ENCODE results near the gene GTPBP10. TPM values are rescaled to one million over a fixed set of nuclear protein-coding genes. Genes with fewer than 3 reads are reported as not detected.
"Not testable (repeated sequence)": the region's sequence is repeated elsewhere in the genome, so short reads cannot be mapped to it uniquely, and the experiment has no call there.

Gene GTPBP10, protein sequence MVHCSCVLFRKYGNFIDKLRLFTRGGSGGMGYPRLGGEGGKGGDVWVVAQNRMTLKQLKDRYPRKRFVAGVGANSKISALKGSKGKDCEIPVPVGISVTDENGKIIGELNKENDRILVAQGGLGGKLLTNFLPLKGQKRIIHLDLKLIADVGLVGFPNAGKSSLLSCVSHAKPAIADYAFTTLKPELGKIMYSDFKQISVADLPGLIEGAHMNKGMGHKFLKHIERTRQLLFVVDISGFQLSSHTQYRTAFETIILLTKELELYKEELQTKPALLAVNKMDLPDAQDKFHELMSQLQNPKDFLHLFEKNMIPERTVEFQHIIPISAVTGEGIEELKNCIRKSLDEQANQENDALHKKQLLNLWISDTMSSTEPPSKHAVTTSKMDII
- 4.2 and 5.7 TPM in 2 replicates for total RNA-seq

- peak; percentile 97 to 98 for DNase-seq (ENCODE audit: low read depth in 2 of 2)
These were observed at the start of gene GTPBP10 for GRCh38 chr7:90346336-90347125. GTPBP10 (plus strand) TSS chr7:90346716; CDS start chr7:90346742, 26 bp downstream.

GRCh38 chr7:90298145-90299038 lies 48.1 kb upstream of the GTPBP10 start:
- DNase-seq (ENCODE audit: low read depth in 2 of 2): peak; percentile 74 to 80

DNA sequence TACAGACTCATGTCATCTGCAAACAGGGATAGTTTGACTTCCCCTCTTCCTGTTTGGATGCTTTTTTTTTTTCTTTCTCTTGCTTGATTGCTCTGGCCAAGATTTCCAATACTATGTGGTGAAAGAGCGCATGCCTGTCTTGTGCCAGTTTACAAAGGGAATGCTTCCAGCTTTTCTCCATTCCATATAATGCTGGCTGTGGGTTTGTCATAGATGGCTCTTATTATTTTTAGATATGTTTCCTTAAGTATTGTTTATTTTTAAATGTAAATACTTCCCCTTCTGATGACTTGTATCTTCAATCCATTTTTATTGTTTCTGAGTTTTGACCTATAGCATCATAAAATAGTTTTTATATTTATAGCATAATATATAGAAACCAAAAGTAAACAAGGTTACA lies 43.3 kb upstream of the GTPBP10 start:
- DNase-seq (ENCODE audit: low read depth in 2 of 2): no peak

DNA sequence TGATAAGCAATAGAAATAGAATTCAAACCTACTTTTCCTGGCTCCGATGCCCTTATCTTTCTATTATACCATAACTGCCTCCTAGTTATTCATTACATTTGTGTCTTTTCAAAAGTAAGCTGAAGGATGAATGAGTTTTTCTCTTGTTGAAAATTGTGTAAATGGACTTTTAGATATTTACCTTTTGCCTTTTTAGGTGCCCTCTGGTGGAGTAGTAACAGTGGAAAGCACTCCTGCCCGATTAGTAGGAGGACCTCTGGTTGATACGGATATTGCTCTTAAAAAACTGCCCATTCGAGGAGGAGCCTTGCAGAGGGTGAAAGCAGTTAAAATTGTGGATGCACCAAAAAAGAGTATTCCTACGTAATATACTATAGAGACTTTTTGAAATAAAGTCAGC lies 36.6 kb upstream of the GTPBP10 start:
- DNase-seq (ENCODE audit: low read depth in 2 of 2): no peak

GRCh38 chr7:90311175-90311574 lies 35.3 kb upstream of the GTPBP10 start:
- DNase-seq (ENCODE audit: low read depth in 2 of 2): no peak

GRCh38 chr7:90312745-90313144 lies 33.8 kb upstream of the GTPBP10 start:
- DNase-seq (ENCODE audit: low read depth in 2 of 2): peak; percentile 39 to 62

DNA sequence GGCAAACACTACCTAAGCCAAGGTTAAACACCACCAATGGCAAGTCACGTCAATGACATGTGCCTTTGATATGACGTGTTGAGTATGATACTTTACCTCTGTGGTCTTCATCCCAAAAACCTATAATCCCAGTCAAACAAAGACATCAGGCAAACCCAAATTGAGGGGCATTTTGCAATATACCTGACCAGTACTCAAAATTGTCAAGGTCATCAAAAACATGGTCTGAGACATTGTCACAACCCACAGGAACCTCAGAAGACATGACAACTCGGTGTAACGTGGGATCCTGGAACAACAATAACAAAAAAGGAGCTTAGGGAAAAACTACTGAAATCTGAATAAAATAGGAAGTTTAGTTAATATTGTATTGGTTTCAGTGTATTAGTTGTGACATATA lies 32.6 kb upstream of the GTPBP10 start:
- no peak for DNase-seq (ENCODE audit: low read depth in 2 of 2)

DNA sequence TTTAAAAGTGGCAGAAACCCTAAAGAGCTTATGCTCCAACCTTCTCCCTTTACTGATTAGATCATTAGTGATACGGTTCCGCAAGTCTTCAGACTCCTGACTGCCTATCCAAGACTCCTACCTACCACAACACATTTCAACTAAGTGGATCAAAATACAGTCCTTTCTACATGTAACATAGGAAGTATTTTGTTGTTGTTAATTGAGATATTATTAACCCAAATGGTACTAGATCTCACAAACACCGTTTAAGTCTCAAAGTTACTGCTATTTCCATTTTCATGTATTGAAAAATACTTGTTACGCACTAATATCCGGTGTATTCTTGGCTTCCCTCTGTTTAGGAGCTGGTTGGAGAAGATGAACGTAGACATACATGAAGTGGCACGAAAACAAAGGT lies 26.5 kb upstream of the GTPBP10 start:
- DNase-seq (ENCODE audit: low read depth in 2 of 2): no peak

DNA sequence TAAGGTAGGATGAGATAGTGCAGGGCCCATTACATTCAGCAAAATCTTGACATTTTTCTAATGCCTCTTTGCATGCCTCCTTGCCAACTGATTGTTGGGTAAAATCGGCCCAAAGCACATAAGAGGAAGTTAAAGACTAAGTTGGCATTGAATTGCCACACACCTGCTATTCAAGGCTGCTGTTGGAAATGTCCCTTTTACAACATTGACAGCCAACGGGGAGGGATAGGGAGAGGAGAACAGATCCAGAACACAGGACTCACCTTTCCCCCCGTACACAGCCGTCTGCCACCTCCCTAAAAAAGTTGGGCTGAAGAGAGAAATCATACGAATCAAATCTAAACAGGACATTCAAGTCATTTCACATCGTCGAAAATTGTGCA lies 26.1 kb upstream of the GTPBP10 start:
- no peak for DNase-seq (ENCODE audit: low read depth in 2 of 2)

DNA sequence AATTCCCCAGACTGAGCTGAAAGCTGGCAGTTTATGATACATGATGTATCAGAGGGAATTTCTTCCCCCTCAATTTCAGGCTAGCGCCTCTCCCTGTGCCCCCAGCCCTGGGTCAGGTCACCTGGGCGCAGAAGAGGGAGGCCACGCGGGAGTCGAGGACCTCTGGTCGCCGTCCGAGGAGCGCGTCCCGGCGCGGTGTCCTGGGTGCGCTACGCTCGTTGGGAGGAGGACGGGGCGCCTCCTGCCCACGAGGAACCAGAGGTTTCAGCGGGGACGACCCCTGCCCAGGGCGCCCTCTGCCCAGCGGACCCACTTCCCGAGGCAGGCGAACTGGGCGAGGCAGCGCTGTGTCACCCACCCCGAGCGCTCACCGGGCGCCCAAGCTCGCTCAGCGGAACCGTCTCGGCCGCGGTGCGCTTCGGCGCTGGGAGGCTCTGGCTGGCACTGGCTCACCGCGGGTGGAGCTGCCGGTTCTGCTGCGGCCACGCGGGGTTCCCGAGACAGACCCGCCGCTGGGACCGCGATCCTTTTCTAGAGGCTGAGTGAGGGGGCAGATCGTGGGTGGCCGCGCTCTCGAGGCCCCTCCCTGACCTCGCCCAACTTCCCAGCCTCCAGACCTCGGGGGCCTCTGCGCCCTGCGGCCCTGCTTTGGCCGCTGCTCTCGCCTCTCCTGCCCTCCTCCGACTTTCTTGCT lies 25.6 kb upstream of the GTPBP10 start, which contains the start of gene FAM237B:
Gene FAM237B, minus strand, starts transcription at position 504 of the 694 bp plus-strand sequence. CDS start 1,556 bp downstream, outside the sequence.
- DNase-seq (ENCODE audit: low read depth in 2 of 2): peak; percentile 19 to 20

DNA sequence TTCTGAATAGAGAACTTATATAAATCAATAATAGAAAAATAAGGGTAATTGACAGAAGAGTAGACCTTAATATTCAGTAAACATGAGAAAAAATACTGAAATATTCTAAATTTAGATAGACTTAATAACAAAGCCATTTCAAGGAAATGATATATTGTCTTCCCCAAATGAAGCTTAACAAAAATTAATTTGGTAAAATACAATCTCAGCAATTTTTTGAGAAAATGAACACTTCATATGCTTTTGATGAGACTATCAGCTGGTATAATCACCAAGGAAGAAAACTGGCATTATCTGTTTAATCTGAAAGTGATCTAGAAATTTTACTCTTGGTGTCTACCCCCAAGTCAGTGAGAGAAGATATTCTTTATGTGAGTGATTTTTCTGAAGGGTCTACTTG lies 23.7 kb upstream of the GTPBP10 start:
- no peak for DNase-seq (ENCODE audit: low read depth in 2 of 2)

DNA sequence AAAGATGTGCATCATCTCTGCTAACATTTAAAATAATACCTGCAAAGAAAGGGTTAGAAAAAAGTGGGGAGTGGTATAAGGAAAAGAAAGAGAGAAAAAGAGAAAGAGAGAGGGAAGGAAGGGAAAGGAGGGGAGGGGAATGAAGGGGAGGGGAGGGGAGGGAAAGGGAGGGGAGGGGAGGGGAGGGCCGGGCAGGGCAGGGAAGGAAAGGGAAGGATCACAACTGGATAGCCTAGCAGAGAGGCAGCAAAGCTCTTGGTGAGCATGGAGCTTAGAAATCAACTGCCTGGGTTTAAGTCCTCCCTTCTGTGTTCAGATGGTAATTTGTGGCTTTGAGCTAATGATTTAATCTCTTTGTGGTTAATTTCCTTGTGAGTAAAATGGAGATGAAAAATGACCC lies 20.0 kb upstream of the GTPBP10 start:
- DNase-seq (ENCODE audit: low read depth in 2 of 2): no peak

DNA sequence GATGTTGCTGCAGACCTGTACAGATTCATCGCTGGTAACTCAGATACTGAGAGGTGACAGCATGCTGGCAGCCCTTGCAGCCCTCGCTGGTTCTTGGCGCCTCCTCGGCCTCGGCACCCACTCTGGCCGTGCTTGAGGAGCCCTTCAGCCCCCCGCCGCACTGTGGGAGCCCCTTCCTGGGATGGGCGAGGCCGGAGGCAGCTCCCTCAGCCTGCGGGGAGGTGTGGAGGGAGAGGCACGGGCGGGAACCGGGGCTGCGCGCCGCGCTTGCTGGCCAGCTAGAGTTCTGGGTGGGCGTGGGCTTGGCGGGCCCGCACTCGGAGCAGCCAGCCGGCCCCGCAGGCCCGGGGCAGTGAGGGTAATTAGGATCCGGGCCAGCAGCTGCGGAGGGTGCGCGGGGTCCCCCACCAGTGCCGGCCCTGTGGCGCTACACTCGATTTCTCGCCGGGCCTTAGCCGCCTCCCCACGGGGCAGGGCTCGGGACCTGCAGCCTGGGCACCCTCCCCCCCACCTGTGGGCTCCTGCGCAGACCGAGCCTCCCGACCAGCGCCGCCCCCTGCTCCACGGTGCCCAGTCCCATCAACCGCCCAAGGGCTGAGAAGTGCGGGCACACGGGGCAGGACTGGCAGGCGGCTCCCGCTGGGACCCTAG lies 12.2 kb upstream of the GTPBP10 start:
- no peak for DNase-seq (ENCODE audit: low read depth in 2 of 2)

DNA sequence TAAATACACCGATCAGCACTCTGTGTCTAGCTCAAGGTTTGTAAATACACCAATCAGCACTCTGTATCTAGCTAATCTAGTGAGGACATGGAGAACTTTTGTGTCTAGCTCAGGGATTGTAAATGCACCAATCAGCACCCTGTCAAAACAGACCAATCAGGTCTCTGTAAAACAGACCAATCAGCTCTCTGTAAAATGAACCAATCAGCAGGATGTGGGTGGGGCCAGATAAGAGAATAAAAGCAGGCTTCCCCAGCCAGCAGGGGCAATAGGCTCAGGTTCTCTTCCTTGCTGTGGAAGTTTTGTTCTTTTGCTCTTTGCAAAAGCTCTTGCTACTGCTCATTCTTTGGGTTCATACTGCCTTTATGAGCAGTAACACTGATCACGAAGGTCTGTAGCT lies 11.6 kb upstream of the GTPBP10 start:
- not testable (repeated sequence) for DNase-seq (ENCODE audit: low read depth in 2 of 2)

GRCh38 chr7:90337106-90337505 lies 9.4 kb upstream of the GTPBP10 start:
- no peak for DNase-seq (ENCODE audit: low read depth in 2 of 2)

- no peak for DNase-seq (ENCODE audit: low read depth in 2 of 2)
These were observed 1.5 kb upstream of the GTPBP10 start for GRCh38 chr7:90345016-90345415.

- DNase-seq (ENCODE audit: low read depth in 2 of 2): peak; percentile 35 to 42
These were observed 751 bp upstream of the GTPBP10 start for GRCh38 chr7:90345595-90346335.

DNA sequence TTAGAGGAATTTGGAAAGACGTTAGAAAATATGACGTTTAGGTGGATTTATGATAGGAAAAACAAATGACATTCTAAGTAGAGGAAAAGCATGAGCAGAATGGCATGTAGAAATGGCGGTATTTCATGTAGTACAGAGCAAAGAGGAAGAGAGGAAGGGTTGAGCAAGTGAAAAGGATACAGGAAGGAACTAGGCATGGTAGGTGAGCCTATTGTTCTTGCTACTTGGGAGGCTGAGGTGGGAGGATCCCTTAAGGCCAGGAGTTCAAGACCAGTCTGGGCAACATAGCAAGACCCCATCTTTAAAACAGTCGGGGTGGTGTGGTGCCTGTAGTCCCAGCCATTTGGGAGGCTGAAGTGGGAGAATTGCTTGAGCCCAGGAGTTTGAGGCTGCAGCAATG lies 1.2 kb downstream of the GTPBP10 start:
- DNase-seq (ENCODE audit: low read depth in 2 of 2): no peak

GRCh38 chr7:90349305-90349704 lies 2.8 kb downstream of the GTPBP10 start:
- no peak for DNase-seq (ENCODE audit: low read depth in 2 of 2)

DNA sequence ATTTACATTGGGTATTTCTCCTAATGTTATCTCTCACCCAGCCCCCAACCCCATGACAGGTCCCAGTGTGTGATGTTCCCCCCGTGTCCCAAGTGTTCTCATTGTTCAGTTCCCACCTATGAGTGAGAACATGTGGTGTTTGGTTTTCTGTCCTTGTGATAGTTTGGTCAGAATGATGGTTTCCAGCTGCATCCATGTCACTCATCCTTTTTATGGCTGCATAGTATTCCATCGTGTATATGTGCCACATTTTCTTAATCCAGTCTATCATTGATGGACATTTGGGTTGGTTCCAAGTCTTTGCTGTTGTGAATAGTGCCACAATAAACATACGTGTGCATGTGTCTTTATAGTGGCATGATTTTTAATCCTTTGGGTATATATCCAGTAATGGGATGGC lies 3.5 kb downstream of the GTPBP10 start:
- DNase-seq (ENCODE audit: low read depth in 2 of 2): not testable (repeated sequence)
